H9 (cell line): Measurements from ENCODE around the gene FBXL19. TPM values are rescaled to one million over a fixed set of nuclear protein-coding genes. Genes with fewer than 3 reads are reported as not detected.

Source experiments
- DNase-seq: peaks from one replicate; pipeline ENCODE4 v3.0.0-alpha.2; 2017
- H2AFZ ChIP-seq: one replicate; pipeline ENCODE4 v1.6.1; 2013; ENCODE audit warnings: mild to moderate bottlenecking, low read length, control low read depth, moderate library complexity
- H2AK5ac ChIP-seq: 2 replicates; pipeline ENCODE4 v1.6.1; 2013; ENCODE audit warnings: low read length, control low read depth, mixed read lengths; ENCODE audit not compliant: insufficient read length
- H2BK120ac ChIP-seq: one replicate; pipeline ENCODE4 v1.6.1; 2013; ENCODE audit warnings: low read depth, mild to moderate bottlenecking, low read length, control low read depth, inconsistent platforms; ENCODE audit not compliant: poor library complexity, severe bottlenecking
- H2BK12ac ChIP-seq: 2 replicates; pipeline ENCODE4 v1.6.1; 2013; ENCODE audit warnings: low read length, control low read depth, mixed read lengths, low read depth; ENCODE audit not compliant: insufficient read length
- H2BK15ac ChIP-seq: 2 replicates; pipeline ENCODE4 v1.6.1; 2013; ENCODE audit warnings: low read depth, low read length, control low read depth
- H2BK20ac ChIP-seq: one replicate; pipeline ENCODE4 v1.6.1; 2013; ENCODE audit warnings: low read depth, mild to moderate bottlenecking, low read length, control low read depth, inconsistent platforms; ENCODE audit not compliant: poor library complexity, severe bottlenecking
- H2BK5ac ChIP-seq: 2 replicates; pipeline ENCODE4 v1.6.1; 2013; ENCODE audit warnings: low read length, control low read depth, mixed read lengths; ENCODE audit not compliant: insufficient read length
- H3K14ac ChIP-seq: 2 replicates; pipeline ENCODE4 v1.6.1; 2013; ENCODE audit warnings: low read length, control low read depth; ENCODE audit not compliant: insufficient read depth
- H3K18ac ChIP-seq: 2 replicates; pipeline ENCODE4 v1.6.1; 2013; ENCODE audit warnings: low read depth, mild to moderate bottlenecking, mixed read lengths, low read length, control low read depth; ENCODE audit not compliant: insufficient read length
- H3K23ac ChIP-seq: 2 replicates; pipeline ENCODE4 v1.6.1; 2013; ENCODE audit warnings: low read length, control low read depth, mixed read lengths, low read depth; ENCODE audit not compliant: insufficient read length
- H3K23me2 ChIP-seq: 2 replicates; pipeline ENCODE4 v1.6.1; 2013; ENCODE audit warnings: low read depth, mild to moderate bottlenecking, mixed read lengths, low read length, control low read depth; ENCODE audit not compliant: insufficient read length, poor library complexity, severe bottlenecking
- H3K27ac ChIP-seq: 2 replicates; pipeline ENCODE4 v1.5.1; 2013; ENCODE audit warnings: low read length, control low read depth, mixed read lengths, low read depth; ENCODE audit not compliant: insufficient read length
- H3K27me3 ChIP-seq: 2 replicates; pipeline ENCODE4 v1.6.1; 2013; ENCODE audit warnings: low read length, control low read depth, inconsistent platforms; ENCODE audit not compliant: insufficient read depth
- H3K4ac ChIP-seq: 2 replicates; pipeline ENCODE4 v1.6.1; 2013; ENCODE audit warnings: low read depth, mild to moderate bottlenecking, control low read depth, inconsistent platforms, low read length, moderate library complexity
- H3K4me1 ChIP-seq: 2 replicates; pipeline ENCODE4 v1.6.1; 2013; ENCODE audit warnings: low read length, control low read depth, inconsistent platforms; ENCODE audit not compliant: insufficient read depth
- H3K4me2 ChIP-seq: 2 replicates; pipeline ENCODE4 v1.6.1; 2013; ENCODE audit warnings: low read length, control low read depth, mixed read lengths; ENCODE audit not compliant: insufficient read length, insufficient read depth
- H3K56ac ChIP-seq: 2 replicates; pipeline ENCODE4 v1.6.1; 2013; ENCODE audit warnings: low read depth, mild to moderate bottlenecking, mixed read lengths, low read length, control low read depth; ENCODE audit not compliant: insufficient read length
- H3K79me1 ChIP-seq: 2 replicates; pipeline ENCODE4 v1.6.1; 2013; ENCODE audit warnings: low read depth, mild to moderate bottlenecking, moderate library complexity, low read length, control low read depth, inconsistent platforms; ENCODE audit not compliant: insufficient read depth, poor library complexity, severe bottlenecking
- H3K79me2 ChIP-seq: 2 replicates; pipeline ENCODE4 v1.6.1; 2013; ENCODE audit warnings: low read length, control low read depth, inconsistent platforms; ENCODE audit not compliant: insufficient read depth
- H3K9ac ChIP-seq: 2 replicates; pipeline ENCODE4 v1.6.1; 2013; ENCODE audit warnings: low read length, control low read depth, mixed read lengths; ENCODE audit not compliant: insufficient read length; ENCODE audit errors: extremely low read depth
- H3K9me3 ChIP-seq: one replicate; pipeline ENCODE4 v1.6.1; 2013; ENCODE audit warnings: low read depth, low read length, inconsistent platforms; ENCODE audit not compliant: control insufficient read depth
- H3T11ph ChIP-seq: one replicate; pipeline ENCODE4 v1.6.1; 2013; ENCODE audit warnings: mild to moderate bottlenecking, low read length, control low read depth, inconsistent platforms
- H4K20me1 ChIP-seq: one replicate; pipeline ENCODE4 v1.6.1; 2013; ENCODE audit not compliant: control insufficient read depth, insufficient read length, insufficient read depth
- H4K5ac ChIP-seq: 2 replicates; pipeline ENCODE4 v1.6.1; 2013; ENCODE audit warnings: low read depth, mild to moderate bottlenecking, mixed read lengths, low read length, control low read depth; ENCODE audit not compliant: insufficient read length
- H4K8ac ChIP-seq: replicated peaks from 2 replicates; pipeline ENCODE4 v1.6.1; 2013; ENCODE audit warnings: low read length, control low read depth, mixed read lengths, low read depth; ENCODE audit not compliant: insufficient read length
- H4K91ac ChIP-seq: 2 replicates; pipeline ENCODE4 v1.6.1; 2013; ENCODE audit warnings: low read depth, mild to moderate bottlenecking, moderate library complexity, mixed read lengths, low read length, control low read depth; ENCODE audit not compliant: insufficient read length
- H3K27ac Mint-ChIP-seq, 3 experiments: 2 replicates in 2 of 3; 3 replicates in 1 of 3; pipeline ENCODE4 v1.8.0; 2020 to 2021; ENCODE audit warnings: mixed read lengths in 3 of 3, mild to moderate bottlenecking in 1 of 3, moderate library complexity in 1 of 3
- H3K27me3 Mint-ChIP-seq: 2 replicates; pipeline ENCODE4 v1.8.0; 2021; ENCODE audit warnings: low read depth, mild to moderate bottlenecking, moderate library complexity, mixed read lengths
- H3K36me3 Mint-ChIP-seq, 3 experiments: 2 replicates in 2 of 3; 3 replicates in 1 of 3; pipeline ENCODE4 v1.8.0; 2020 to 2021; ENCODE audit warnings: low read depth in 3 of 3, mixed read lengths in 3 of 3; ENCODE audit not compliant: insufficient read depth in 1 of 3
- H3K4me1 Mint-ChIP-seq, 2 experiments: 2 replicates each; pipeline ENCODE4 v1.8.0; 2020; ENCODE audit warnings: mixed read lengths in 2 of 2
- H3K4me3 Mint-ChIP-seq, 2 experiments: 2 replicates in 1 of 2; 3 replicates in 1 of 2; pipeline ENCODE4 v1.8.0; 2020 to 2021; ENCODE audit warnings: mild to moderate bottlenecking in 2 of 2, mixed read lengths in 2 of 2, moderate library complexity in 1 of 2
- H3K9me3 Mint-ChIP-seq, 2 experiments: 2 replicates in 1 of 2; 3 replicates in 1 of 2; pipeline ENCODE4 v1.8.0; 2020; ENCODE audit warnings: mild to moderate bottlenecking in 2 of 2, mixed read lengths in 2 of 2, moderate library complexity in 1 of 2
- WGBS: extraction: QIAGEN DNeasy Blood & Tissue Kit; methylation state at CpG from one replicate; pipeline ENCODE4 v1.1.7; 2013; ENCODE audit warnings: missing lambda C conversion rate, low lambda C conversion rate, mixed read lengths; ENCODE audit not compliant: insufficient read length; ENCODE audit errors: extremely low coverage; 5-methylcytosine and 5-hydroxymethylcytosine counted together
- total RNA-seq: library from RNA; stranded (reverse); gene quantifications from 2 replicates; pipeline ENCODE4 v1.2.1, GENCODE V29; 2021
- TF ChIP-seq, protein P1 (sequence below): fragments of 200-600 bp; sonication (generic); conservative IDR thresholded peaks from 3 replicates; pipeline ENCODE4 v1.8.0; 2021; ENCODE audit warnings: antibody characterized with exemption, mild to moderate bottlenecking

FBXL19 gene
- total RNA-seq, 1 experiment from 2014 or later = 66.8 TPM

DNA sequence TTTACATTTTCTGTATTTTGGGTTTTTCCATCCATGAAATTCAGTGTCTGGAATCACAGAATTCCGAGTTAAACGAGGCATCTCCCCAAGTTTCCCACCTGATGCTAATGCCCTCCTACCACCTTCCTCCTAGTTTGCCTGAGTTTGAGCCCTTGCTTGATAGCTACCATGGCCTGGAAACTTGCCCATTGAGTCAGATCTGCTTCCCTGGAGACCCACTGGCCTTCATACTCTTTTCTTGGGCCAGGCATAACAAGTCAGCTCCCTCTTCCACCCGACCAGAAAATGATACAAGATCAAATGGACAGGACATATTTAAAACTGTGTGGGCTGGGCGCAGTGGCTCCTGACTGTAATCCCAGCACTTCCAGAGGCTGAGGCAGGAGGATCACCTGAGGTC, 44.4 kb downstream of the FBXL19 start:
- no peak overlapping the region for H3K27ac Mint-ChIP-seq
- H4K20me1 ChIP-seq = peaks cover 1% of the 10 kb centered on the region
- H2AK5ac ChIP-seq = no peak overlapping the region
- no peaks in the 10 kb centered on the region for H3K9me3 ChIP-seq
- H3K4ac ChIP-seq = no peak overlapping the region
- no peaks in the 10 kb centered on the region for H3K9me3 Mint-ChIP-seq
- no peak overlapping the region for H3K18ac ChIP-seq
- H4K91ac ChIP-seq = no peak overlapping the region
- DNase-seq = no peak
- H3K36me3 Mint-ChIP-seq = peaks cover 60 to 89% (median 85%) of the 10 kb centered on the region in 3 experiments
- H3K79me1 ChIP-seq = no peaks in the 10 kb centered on the region
- no peaks in the 10 kb centered on the region for H3K27me3 ChIP-seq
- H2BK120ac ChIP-seq = no peak overlapping the region
- no peak overlapping the region for H2AFZ ChIP-seq
- no peak overlapping the region for H3K4me3 Mint-ChIP-seq
- H2BK12ac ChIP-seq = no peak overlapping the region
- no peaks in the 10 kb centered on the region for H3K23me2 ChIP-seq
- H3K27me3 Mint-ChIP-seq = no peaks in the 10 kb centered on the region; the same call in 1 of the 2 replicates
- H3K27ac ChIP-seq = no peak overlapping the region
- no peak overlapping the region for H2BK15ac ChIP-seq
- no peaks in the 10 kb centered on the region; a peak in 1 of 4 replicates for H3K4me1 Mint-ChIP-seq
- no peak overlapping the region for H3T11ph ChIP-seq
- H3K79me2 ChIP-seq = no peaks in the 10 kb centered on the region
- H4K5ac ChIP-seq = no peak overlapping the region
- TF ChIP-seq, protein P1, sequence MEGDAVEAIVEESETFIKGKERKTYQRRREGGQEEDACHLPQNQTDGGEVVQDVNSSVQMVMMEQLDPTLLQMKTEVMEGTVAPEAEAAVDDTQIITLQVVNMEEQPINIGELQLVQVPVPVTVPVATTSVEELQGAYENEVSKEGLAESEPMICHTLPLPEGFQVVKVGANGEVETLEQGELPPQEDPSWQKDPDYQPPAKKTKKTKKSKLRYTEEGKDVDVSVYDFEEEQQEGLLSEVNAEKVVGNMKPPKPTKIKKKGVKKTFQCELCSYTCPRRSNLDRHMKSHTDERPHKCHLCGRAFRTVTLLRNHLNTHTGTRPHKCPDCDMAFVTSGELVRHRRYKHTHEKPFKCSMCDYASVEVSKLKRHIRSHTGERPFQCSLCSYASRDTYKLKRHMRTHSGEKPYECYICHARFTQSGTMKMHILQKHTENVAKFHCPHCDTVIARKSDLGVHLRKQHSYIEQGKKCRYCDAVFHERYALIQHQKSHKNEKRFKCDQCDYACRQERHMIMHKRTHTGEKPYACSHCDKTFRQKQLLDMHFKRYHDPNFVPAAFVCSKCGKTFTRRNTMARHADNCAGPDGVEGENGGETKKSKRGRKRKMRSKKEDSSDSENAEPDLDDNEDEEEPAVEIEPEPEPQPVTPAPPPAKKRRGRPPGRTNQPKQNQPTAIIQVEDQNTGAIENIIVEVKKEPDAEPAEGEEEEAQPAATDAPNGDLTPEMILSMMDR = no peak
- no peak overlapping the region for H3K14ac ChIP-seq
- H3K23ac ChIP-seq = no peak overlapping the region
- H3K9ac ChIP-seq = no peak overlapping the region
- H4K8ac ChIP-seq = no peak overlapping the region
- H3K56ac ChIP-seq = no peak overlapping the region
- WGBS = no CpG with 5 or more reads among the region's 4 CpGs
- no peak overlapping the region for H2BK20ac ChIP-seq
- no peak overlapping the region for H2BK5ac ChIP-seq
- H3K4me1 ChIP-seq = no peaks in the 10 kb centered on the region
- H3K4me2 ChIP-seq = no peak overlapping the region
